ENCODE data around the gene DAP.
"Not testable (repeated sequence)": the region's sequence is repeated elsewhere in the genome, so short reads cannot be mapped to it uniquely, and the experiment has no call there.

DAP gene

DNA sequence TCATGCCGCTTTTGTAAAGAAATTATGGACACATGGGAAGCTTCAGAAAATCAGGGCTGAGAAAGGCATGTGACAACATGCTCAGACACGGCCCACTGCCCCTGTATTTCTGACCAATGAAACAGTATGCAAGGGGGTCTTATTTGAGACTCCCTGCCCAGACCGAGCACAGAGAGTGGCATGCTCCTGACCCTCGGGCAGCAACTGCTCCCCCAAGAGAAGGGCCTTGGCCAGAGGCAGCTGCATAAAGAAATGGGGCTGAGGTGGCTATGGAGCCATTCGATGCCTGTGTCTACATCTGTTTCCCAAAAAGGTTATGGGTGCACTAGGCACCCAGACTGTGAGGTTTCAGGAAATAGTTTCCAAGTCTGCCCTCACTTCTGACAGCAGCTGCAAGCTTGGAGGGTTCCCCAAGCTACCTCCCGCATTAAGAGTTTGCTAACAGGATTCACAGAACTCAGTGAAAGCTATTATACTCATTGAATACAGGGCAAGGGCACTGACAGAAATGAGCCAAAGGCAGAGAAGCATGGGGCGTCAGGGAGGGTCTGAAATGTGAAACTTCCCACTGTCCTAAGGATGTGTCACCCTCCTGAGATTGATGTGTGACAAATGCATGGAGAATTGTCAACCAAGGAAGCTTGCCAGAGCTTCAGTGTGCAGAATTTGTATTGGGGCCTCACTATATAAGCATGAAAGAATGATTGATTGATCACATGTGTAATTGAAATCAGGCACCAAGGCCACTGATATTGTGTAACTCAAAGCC is 94.3 kb downstream of the DAP start:
- TF ChIP-seq, protein P1, sequence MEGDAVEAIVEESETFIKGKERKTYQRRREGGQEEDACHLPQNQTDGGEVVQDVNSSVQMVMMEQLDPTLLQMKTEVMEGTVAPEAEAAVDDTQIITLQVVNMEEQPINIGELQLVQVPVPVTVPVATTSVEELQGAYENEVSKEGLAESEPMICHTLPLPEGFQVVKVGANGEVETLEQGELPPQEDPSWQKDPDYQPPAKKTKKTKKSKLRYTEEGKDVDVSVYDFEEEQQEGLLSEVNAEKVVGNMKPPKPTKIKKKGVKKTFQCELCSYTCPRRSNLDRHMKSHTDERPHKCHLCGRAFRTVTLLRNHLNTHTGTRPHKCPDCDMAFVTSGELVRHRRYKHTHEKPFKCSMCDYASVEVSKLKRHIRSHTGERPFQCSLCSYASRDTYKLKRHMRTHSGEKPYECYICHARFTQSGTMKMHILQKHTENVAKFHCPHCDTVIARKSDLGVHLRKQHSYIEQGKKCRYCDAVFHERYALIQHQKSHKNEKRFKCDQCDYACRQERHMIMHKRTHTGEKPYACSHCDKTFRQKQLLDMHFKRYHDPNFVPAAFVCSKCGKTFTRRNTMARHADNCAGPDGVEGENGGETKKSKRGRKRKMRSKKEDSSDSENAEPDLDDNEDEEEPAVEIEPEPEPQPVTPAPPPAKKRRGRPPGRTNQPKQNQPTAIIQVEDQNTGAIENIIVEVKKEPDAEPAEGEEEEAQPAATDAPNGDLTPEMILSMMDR (IDR thresholded peaks at IDR 0.05): no peak
- H3K4me3 ChIP-seq: no peak overlapping the region
- intact Hi-C loops (cut with DNase I; ENCODE audit: low total_unique reads): no loop called here
- no peak for DNase-seq
- H3K9me3 ChIP-seq: no peaks in the 10 kb centered on the region
- no peak overlapping the region for H3K27ac ChIP-seq
- peaks cover 0 to 5% (median 2%) of the 10 kb centered on the region in 4 donors for H3K4me1 ChIP-seq
- H3K27me3 ChIP-seq: peaks cover 0 to 6% of the 10 kb centered on the region in 2 donors
- H3K36me3 ChIP-seq: no peaks in the 10 kb centered on the region

DNA sequence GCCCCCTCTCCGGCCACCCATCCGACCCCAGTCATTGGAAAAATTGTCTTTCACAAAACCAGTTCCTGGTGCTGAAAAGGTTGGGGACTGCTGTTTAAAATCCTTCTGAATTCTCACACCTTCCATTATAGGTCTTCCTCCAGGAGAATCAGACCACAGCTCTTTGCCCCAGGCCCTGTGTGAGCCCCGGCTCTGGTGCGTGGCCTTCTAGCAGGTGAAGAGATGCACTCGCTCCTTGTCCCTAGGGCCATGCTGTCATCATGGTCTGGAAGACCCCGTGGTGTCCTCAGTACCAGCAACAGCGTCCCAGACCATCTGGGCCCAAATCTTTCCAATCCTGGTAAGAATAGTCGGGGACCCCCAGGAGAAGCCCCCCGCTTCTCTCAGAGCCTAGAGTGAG is 95.2 kb downstream of the DAP start:
- H3K27ac ChIP-seq: no peak overlapping the region
- no peak for DNase-seq
- intact Hi-C loops (cut with DNase I; ENCODE audit: low total_unique reads): no loop called here
- H3K4me3 ChIP-seq: no peak overlapping the region
- H3K36me3 ChIP-seq: no peaks in the 10 kb centered on the region
- H3K4me1 ChIP-seq: peaks cover 0 to 5% (median 2%) of the 10 kb centered on the region in 4 donors
- TF ChIP-seq, protein P1 (IDR thresholded peaks at IDR 0.05): no peak
- no peaks in the 10 kb centered on the region for H3K9me3 ChIP-seq
- peaks cover 0 to 6% of the 10 kb centered on the region in 2 donors for H3K27me3 ChIP-seq

DNA sequence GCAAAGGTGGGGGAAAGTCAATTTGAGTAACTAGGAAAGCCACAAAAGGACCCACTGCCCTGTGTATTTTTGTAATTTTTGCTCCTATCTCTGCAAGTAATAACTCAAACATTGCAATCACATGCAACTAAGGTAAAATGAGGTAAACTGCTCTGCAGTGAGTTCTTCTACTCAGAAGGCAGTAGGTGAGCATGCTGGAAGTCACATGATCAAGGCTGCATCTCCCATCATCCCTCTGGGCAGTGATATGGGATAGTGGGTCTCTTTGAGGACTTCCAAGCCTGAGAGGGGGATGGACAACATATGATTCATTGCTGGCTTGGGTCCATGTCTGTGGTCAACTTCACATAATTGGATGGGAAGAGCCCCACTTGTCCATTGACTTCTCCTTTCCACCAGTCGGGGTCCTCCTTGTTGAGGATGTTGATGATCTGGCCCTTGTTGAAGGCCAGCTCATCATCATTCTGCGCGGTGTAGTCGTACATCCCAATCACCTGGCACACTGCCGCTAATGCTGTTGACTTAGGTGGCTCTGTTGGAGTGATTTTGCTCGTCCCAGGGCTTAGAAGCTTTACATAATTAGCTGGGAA is 96.8 kb downstream of the DAP start:
- H3K4me1 ChIP-seq; H3K27me3 ChIP-seq; H3K36me3 ChIP-seq; H3K9me3 ChIP-seq; H3K27ac ChIP-seq; H3K4me3 ChIP-seq; DNase-seq; intact Hi-C loops (cut with DNase I; ENCODE audit: low total_unique reads): not testable (repeated sequence)

DNA sequence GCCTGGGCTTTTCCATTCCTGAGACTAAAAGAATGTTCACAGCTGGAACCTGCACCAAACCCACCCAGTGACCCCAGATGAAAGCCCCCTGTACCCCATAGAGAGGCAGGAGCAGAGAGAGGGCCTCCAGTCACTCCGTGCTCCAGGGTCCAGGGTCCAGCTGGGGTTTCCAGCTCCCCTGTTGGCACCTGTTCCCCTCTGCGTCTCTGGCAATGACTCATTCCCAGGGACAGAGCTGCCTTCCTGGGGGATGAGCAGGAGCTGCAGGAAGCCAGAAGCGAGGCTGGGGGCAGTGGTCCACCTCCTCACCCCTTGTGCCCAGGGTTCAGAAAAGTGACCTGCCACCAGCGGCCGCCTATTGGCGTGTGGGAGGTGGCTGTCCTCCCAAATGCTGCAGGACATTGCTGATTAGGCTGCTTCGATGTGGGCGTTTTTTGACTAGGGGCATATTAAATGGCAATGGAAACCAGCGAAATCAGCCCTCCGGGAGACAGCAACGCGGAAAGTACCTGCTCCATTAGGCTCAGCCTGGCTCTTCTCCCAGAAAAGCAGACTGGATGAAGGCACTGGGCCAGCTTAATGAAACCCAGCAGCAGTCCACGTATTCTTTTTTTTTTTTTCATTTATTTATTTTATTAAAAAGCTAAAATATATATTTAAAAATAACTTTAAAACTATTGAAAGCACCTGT is 97.4 kb downstream of the DAP start:
- no peak for DNase-seq
- H3K9me3 ChIP-seq: no peaks in the 10 kb centered on the region
- H3K27me3 ChIP-seq: peaks cover 0 to 6% of the 10 kb centered on the region in 2 donors
- H3K4me3 ChIP-seq: no peak overlapping the region
- H3K27ac ChIP-seq: no peak overlapping the region
- intact Hi-C loops (cut with DNase I; ENCODE audit: low total_unique reads): no loop called here
- H3K4me1 ChIP-seq: peaks cover 0 to 5% (median 2%) of the 10 kb centered on the region in 4 donors
- no peaks in the 10 kb centered on the region for H3K36me3 ChIP-seq
- TF ChIP-seq, protein P1 (IDR thresholded peaks at IDR 0.05): no peak

DNA sequence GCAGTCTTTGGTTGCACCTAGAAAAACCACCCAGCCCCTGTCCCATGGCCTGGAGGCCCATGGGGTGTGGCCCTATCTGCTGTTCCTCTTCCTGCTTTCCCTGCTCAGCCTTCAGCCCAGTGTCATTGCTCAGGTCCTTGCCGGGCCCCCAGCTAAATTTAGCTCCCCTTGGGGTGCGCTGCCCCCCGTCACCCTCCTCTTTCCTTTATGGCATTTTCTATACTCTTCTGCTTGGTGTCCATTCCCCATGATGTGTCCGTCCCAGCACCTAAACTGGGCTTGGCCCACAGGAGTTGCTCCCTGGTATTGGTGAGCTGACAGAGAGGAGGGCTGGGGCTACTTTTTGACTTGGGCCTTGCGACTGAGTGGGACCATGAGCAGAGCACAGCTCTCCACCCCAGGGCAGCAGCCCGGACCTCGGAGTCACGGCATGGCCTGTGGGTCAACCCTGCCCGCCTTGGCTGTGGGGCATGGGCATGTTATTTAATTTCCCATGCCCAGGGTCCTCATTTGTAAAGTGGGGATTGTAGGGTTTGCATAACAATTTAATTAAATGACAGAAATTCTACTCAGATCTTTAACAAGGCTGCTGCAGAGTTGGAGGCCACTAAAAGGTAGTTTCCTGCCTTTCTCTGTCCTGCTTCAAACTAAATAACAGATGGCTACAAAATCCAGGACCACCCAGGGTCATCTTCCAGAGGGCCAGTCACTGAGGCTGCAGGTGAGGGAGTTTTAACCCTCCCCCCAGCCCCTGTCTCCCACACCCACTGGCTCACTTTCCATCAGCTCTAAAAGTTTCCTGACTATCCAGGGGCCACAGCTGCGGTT is 98.2 kb downstream of the DAP start:
- Histone ChIP-seq H3K4me1 (peaks cover 0 to 5% (median 2%) of the 10 kb centered on the region in 4 donors), H3K27ac (no peak overlapping the region), H3K9me3 (no peaks in the 10 kb centered on the region), H3K4me3 (no peak overlapping the region), H3K36me3 (no peaks in the 10 kb centered on the region), H3K27me3 (peaks cover 0 to 6% of the 10 kb centered on the region in 2 donors)
- TF ChIP-seq, protein P1 (IDR thresholded peaks at IDR 0.05): no peak
- no peak for DNase-seq
- intact Hi-C loops (cut with DNase I; ENCODE audit: low total_unique reads): no loop called here

Data from tibial artery (tissue), 4 donors.